NCI-H1694 (cell line): ENCODE data around the gene VPS18.

Source experiments
- DNase-seq: peaks from one replicate; lab custom pipeline; 2025; lab: John Stamatoyannopoulos, UW

Gene VPS18

GRCh38 chr15:40871749-40872617 lies 22.3 kb upstream of the VPS18 start:
- no peak for DNase-seq

GRCh38 chr15:40872791-40873693 lies 21.2 kb upstream of the VPS18 start:
- no peak for DNase-seq

- peak; percentile 57 for DNase-seq
These were observed 20.3 kb upstream of the VPS18 start, which contains the start of gene RHOV for GRCh38 chr15:40873694-40874561. TSS of gene RHOV (minus strand) at chr15:40874234. CDS start at chr15:40874139, 95 bp downstream.

GRCh38 chr15:40875991-40876730 lies 18.1 kb upstream of the VPS18 start:
- DNase-seq, result no peak

GRCh38 chr15:40877694-40878093 lies 16.6 kb upstream of the VPS18 start:
- DNase-seq, result no peak

- no peak for DNase-seq
These were observed 15.5 kb upstream of the VPS18 start for GRCh38 chr15:40878785-40879184.

GRCh38 chr15:40879609-40880008 lies 14.6 kb upstream of the VPS18 start:
- DNase-seq, result no peak

GRCh38 chr15:40881351-40881750 lies 12.9 kb upstream of the VPS18 start:
- DNase-seq, result no peak

- DNase-seq, result no peak
These were observed 7.7 kb upstream of the VPS18 start for GRCh38 chr15:40886586-40886985.

- no peak for DNase-seq
These were observed 5.1 kb upstream of the VPS18 start for GRCh38 chr15:40889112-40889511.

- no peak for DNase-seq
These were observed 3.1 kb upstream of the VPS18 start for GRCh38 chr15:40891138-40891537.

GRCh38 chr15:40891810-40892446 lies 2.3 kb upstream of the VPS18 start:
- no peak for DNase-seq

- no peak for DNase-seq
These were observed 1.7 kb upstream of the VPS18 start for GRCh38 chr15:40892447-40893012.

- no peak for DNase-seq
These were observed 1.1 kb upstream of the VPS18 start for GRCh38 chr15:40893019-40893670.

GRCh38 chr15:40894681-40895448 lies 615 bp downstream of the VPS18 start:
- DNase-seq, result peak; percentile 8

- no peak for DNase-seq
These were observed 5.4 kb downstream of the VPS18 start for GRCh38 chr15:40899536-40900207.

GRCh38 chr15:40900256-40901052 lies 6.2 kb downstream of the VPS18 start:
- DNase-seq, result no peak

GRCh38 chr15:40901053-40901443 lies 6.8 kb downstream of the VPS18 start:
- DNase-seq, result no peak
